HepG2 (cell line): ENCODE data around the gene PARN. TPM values are rescaled to one million over a fixed set of nuclear protein-coding genes. Genes with fewer than 3 reads are reported as not detected.

Experiments
- ATAC-seq: fragments of 200-7000 bp; cut with Tn5 transposase; 3 replicates; pipeline ENCODE4 v1.9.1; 2020; ENCODE audit warnings: mild to moderate bottlenecking, moderate library complexity
- BruUV-seq: library from RNA; stranded (reverse); fragments of 400-500 nt; replicated peaks from 2 replicates; lab custom pipeline; 2021; lab: Mats Ljungman, UMichigan
- CTCF ChIA-PET: fragments of 300-600 bp; formaldehyde crosslinking; extraction: SDS; loops from one replicate; lab custom pipeline; 2021; ENCODE audit warnings: low total read pairs, inconsistent platforms, low intra/inter-chr PET ratio; lab: Yijun Ruan, JAX
- POLR2A ChIA-PET: fragments of 350-600 bp; sonication (Branson Sonifier 250); formaldehyde crosslinking; loops from one replicate; lab custom pipeline; 2020; ENCODE audit warnings: antibody characterized with exemption, inconsistent platforms; lab: Yijun Ruan, JAX
- DNase-seq: peaks from one replicate; pipeline ENCODE4 v3.0.0-alpha.2; 2015; ENCODE audit warnings: low spot score
- FAIRE-seq: peaks from 3 replicates; lab custom pipeline; 2011; peaks lifted over from hg19 to GRCh38; lab: Jason Lieb, UNC
- H2AFZ ChIP-seq: one replicate; pipeline ENCODE4 v1.6.1; 2011; ENCODE audit warnings: low read length, inconsistent platforms
- H3K27ac ChIP-seq: fragments of 300-600 bp; 3 replicates; pipeline ENCODE4 v1.8.0; 2011; ENCODE audit warnings: mixed run types, mild to moderate bottlenecking, mixed read lengths, low read length, inconsistent platforms; ENCODE audit not compliant: insufficient read depth; ENCODE audit errors: extremely low read length
- H3K27me3 ChIP-seq, 2 experiments: fragments of 200-600 bp in 1 of 2; 2 replicates in 1 of 2; 3 replicates in 1 of 2; pipeline versions ENCODE4 v1.6.0 to v1.8.0; 2011; ENCODE audit warnings: low read length in 2 of 2, mild to moderate bottlenecking in 2 of 2, moderate library complexity in 2 of 2, inconsistent platforms in 1 of 2; ENCODE audit not compliant: insufficient read depth in 2 of 2, control insufficient read depth in 1 of 2
- H3K36me3 ChIP-seq, 2 experiments: fragments of 200-600 bp in 1 of 2; replicated peaks in 1 of 2; 2 replicates in 1 of 2; 3 replicates in 1 of 2; pipeline versions ENCODE4 v1.5.1 to v1.8.0; 2011; ENCODE audit warnings: low read length in 2 of 2, inconsistent platforms in 1 of 2; ENCODE audit not compliant: insufficient read depth in 2 of 2, control insufficient read depth in 1 of 2
- H3K4me1 ChIP-seq: 2 replicates; pipeline ENCODE4 v1.5.1; 2012; ENCODE audit warnings: low read length, inconsistent platforms; ENCODE audit not compliant: insufficient read depth
- H3K4me2 ChIP-seq: 2 replicates; pipeline ENCODE4 v1.6.0; 2011; ENCODE audit warnings: low read depth, low read length, inconsistent platforms
- H3K4me3 ChIP-seq, 3 experiments: fragments of 200-600 bp in 1 of 3; sonication (generic), shearing (Covaris generic) in 1 of 3; replicated peaks in 1 of 3; 2 replicates each; pipeline ENCODE4 v1.5.1; 2011 to 2016; ENCODE audit warnings: low read length in 3 of 3, inconsistent platforms in 2 of 3, low read depth in 2 of 3, mild to moderate bottlenecking in 2 of 3, control low read depth in 1 of 3, mixed read lengths in 1 of 3; ENCODE audit not compliant: insufficient read depth in 1 of 3
- H3K79me2 ChIP-seq: one replicate; pipeline ENCODE4 v1.6.1; 2011; ENCODE audit warnings: low read length, inconsistent platforms; ENCODE audit not compliant: insufficient read depth
- H3K9ac ChIP-seq: 2 replicates; pipeline ENCODE4 v1.6.0; 2011; ENCODE audit warnings: mild to moderate bottlenecking, low read depth, low read length, inconsistent platforms; ENCODE audit not compliant: insufficient read depth
- H3K9me3 ChIP-seq: 2 replicates; pipeline ENCODE4 v1.5.1; 2012; ENCODE audit warnings: mild to moderate bottlenecking, low read length
- H4K20me1 ChIP-seq: 2 replicates; pipeline ENCODE4 v1.6.0; 2011; ENCODE audit warnings: inconsistent platforms, mild to moderate bottlenecking, low read length, moderate library complexity; ENCODE audit not compliant: insufficient read depth
- CCAR2 ChIP-seq: fragments of 200-400 bp; formaldehyde crosslinking; optimal IDR thresholded peaks from 2 replicates; pipeline ENCODE3; 2018; ENCODE audit warnings: low read depth, mild to moderate bottlenecking, low read length, moderate library complexity
- CSRNP2 ChIP-seq: sonication (generic); formaldehyde crosslinking; conservative IDR thresholded peaks from 2 replicates; pipeline ENCODE4 v1.8.0; 2022; ENCODE audit warnings: low read depth, missing genetic modification reagents
- JUNB ChIP-seq: sonication (generic); formaldehyde crosslinking; IDR thresholded peaks from 2 replicates; pipeline ENCODE4 v1.8.0; 2022; ENCODE audit warnings: missing genetic modification reagents, mild to moderate bottlenecking, borderline replicate concordance
- JUND ChIP-seq: sonication (generic); formaldehyde crosslinking; IDR thresholded peaks from 2 replicates; pipeline ENCODE4 v1.8.0; 2022; ENCODE audit warnings: mild to moderate bottlenecking, missing genetic modification reagents
- MYPOP ChIP-seq: sonication (generic); formaldehyde crosslinking; IDR thresholded peaks from 2 replicates; pipeline ENCODE4 v1.8.1; 2023; ENCODE audit warnings: mild to moderate bottlenecking, moderate library complexity, missing genetic modification reagents
- NFE2L1 ChIP-seq: sonication (generic); formaldehyde crosslinking; IDR thresholded peaks from 2 replicates; pipeline ENCODE4 v1.4.0; 2020; ENCODE audit warnings: missing genetic modification reagents, mild to moderate bottlenecking, borderline replicate concordance
- NR0B2 ChIP-seq: sonication (generic); formaldehyde crosslinking; IDR thresholded peaks from 2 replicates; pipeline ENCODE4 v1.4.0; 2020; ENCODE audit warnings: mild to moderate bottlenecking, missing genetic modification reagents
- TFDP2 ChIP-seq: sonication (generic); formaldehyde crosslinking; IDR thresholded peaks from 2 replicates; pipeline ENCODE4 v1.4.0; 2020; ENCODE audit warnings: missing genetic modification reagents
- ZBTB25 ChIP-seq: IDR thresholded peaks from 2 replicates; pipeline ENCODE4 v1.6.1; 2018; ENCODE audit warnings: missing genetic modification reagents
- ZNF280B ChIP-seq: sonication (generic); formaldehyde crosslinking; IDR thresholded peaks from 2 replicates; pipeline ENCODE4 v1.5.0; 2020; ENCODE audit warnings: missing genetic modification reagents, mild to moderate bottlenecking, borderline replicate concordance
- ZNF570 ChIP-seq: sonication (generic); formaldehyde crosslinking; IDR thresholded peaks from 2 replicates; pipeline ENCODE4 v1.4.0; 2020; ENCODE audit warnings: mild to moderate bottlenecking, missing genetic modification reagents, borderline replicate concordance
- ZNF577 ChIP-seq: sonication (generic); formaldehyde crosslinking; IDR thresholded peaks from 2 replicates; pipeline ENCODE4 v1.4.0; 2020; ENCODE audit warnings: mild to moderate bottlenecking, low read depth, missing genetic modification reagents, borderline replicate concordance
- ZNF704 ChIP-seq: sonication (generic); formaldehyde crosslinking; IDR thresholded peaks from 2 replicates; pipeline ENCODE4 v1.8.1; 2023; ENCODE audit warnings: mild to moderate bottlenecking, inconsistent platforms, moderate library complexity, missing genetic modification reagents, borderline replicate concordance
- ZNF839 ChIP-seq: sonication (generic); formaldehyde crosslinking; IDR thresholded peaks from 2 replicates; pipeline ENCODE4 v1.4.0; 2020; ENCODE audit warnings: missing genetic modification reagents, mild to moderate bottlenecking, borderline replicate concordance
- WGBS: methylation state at CpG from one replicate; pipeline ENCODE4 v1.1.6; 2017; ENCODE audit warnings: low lambda C conversion rate; 5-methylcytosine and 5-hydroxymethylcytosine counted together
- in situ Hi-C: cut with HindIII; loops from 2 replicates; pipeline ENCODE4 v1.10.0; 2017; ENCODE audit warnings: low pct_unique_long_range_greater_than_20kb; ENCODE audit not compliant: extremely low pct_ligation_motif_present
- intact Hi-C: fragments of 100-400 bp; cut with micrococcal nuclease; formaldehyde crosslinking; loops from one replicate; pipeline ENCODE4 v1.10.0; 2022; ENCODE audit not compliant: unreplicated experiment
- polyA plus RNA-seq, 8 experiments: library from polyadenylated mRNA; depleted of rRNA in 3 of 8; stranded (reverse) in 7 of 8; unstranded in 1 of 8; fragments of >200 nt; fragmentation: Illumina TruSeq in 4 of 8; extraction: Trizol in 4 of 8; gene quantifications; 2 replicates each; pipeline versions ENCODE4 v1.2.1 to v1.2.3, GENCODE V29; 2011 to 2016; ENCODE audit warnings: low read depth in 4 of 8, missing spikeins in 1 of 8, mixed read lengths in 1 of 8; ENCODE audit not compliant: insufficient read depth in 1 of 8
- total RNA-seq, 5 experiments: library from RNA; depleted of rRNA; stranded (reverse); fragments of >200 nt; fragmentation: Illumina TruSeq; extraction: Trizol; gene quantifications; 2 replicates each; pipeline ENCODE4 v1.2.3, GENCODE V29; 2016; ENCODE audit warnings: low read depth in 1 of 5

PARN gene
- total and polyA plus RNA-seq, 2 of the 13 experiments (the other 11 are each of a cell fraction or from before 2014, with no cell fraction given), result 13.3 to 47.6 TPM

- FAIRE-seq (no peak), ATAC-seq (no peak), DNase-seq (no peak)
- Histone ChIP-seq H3K9me3 (no peaks in the 10 kb centered on the region), H3K36me3 (peaks cover 28 to 85% of the 10 kb centered on the region in 2 experiments), H3K79me2 (no peaks in the 10 kb centered on the region), H3K27ac (no peak overlapping the region), H3K4me2 (no peak overlapping the region), H3K27me3 (no peaks in the 10 kb centered on the region), H3K9ac (no peak overlapping the region), H3K4me1 (peaks cover 27% of the 10 kb centered on the region), H3K4me3 (no peak overlapping the region), H2AFZ (no peak overlapping the region), H4K20me1 (no peaks in the 10 kb centered on the region)
- ChIA-PET POLR2A (interaction anchor here (1.6 kb wide), 1 partner anchor 24 kb away, joined by 4 read pairs; the partner anchor contains the start of gene PARN), CTCF (no interaction called here)
- WGBS, result 97% methylated on average over 6 of the region's 6 CpGs
- intact Hi-C loops, result no loop called here
- BruUV-seq, result no TSS peak
- in situ Hi-C loops, result no loop called here
- TF ChIP-seq MYPOP, result no peak
- TF ChIP-seq ZNF704, result no peak
- TF ChIP-seq ZNF839, result no peak
- no peak for TF ChIP-seq NR0B2
- no peak for TF ChIP-seq ZBTB25 (CRISPR knock-in tag)
- no peak for TF ChIP-seq JUNB (CRISPR knock-in tag)
- TF ChIP-seq ZNF577, result no peak
- no peak for TF ChIP-seq TFDP2 (CRISPR knock-in tag)
- TF ChIP-seq CSRNP2, result no peak
- TF ChIP-seq CCAR2, result no peak
- no peak for TF ChIP-seq NFE2L1 (CRISPR knock-in tag)
- TF ChIP-seq ZNF570 (CRISPR knock-in tag), result no peak
- no peak for TF ChIP-seq JUND (CRISPR knock-in tag)
- TF ChIP-seq ZNF280B (CRISPR knock-in tag), result no peak
Observed at GRCh38 chr16:14606102-14606501, 24.0 kb downstream of the PARN start.
